Spleen (tissue), 7 donors: ENCODE results near the gene CPED1.

Experiments
- POLR2A ChIP-seq, 3 donors: fragments of 450-650 bp; IDR thresholded peaks; one replicate each; pipeline ENCODE4 v1.5.1; 2017; ENCODE audit warnings: antibody characterized with exemption in 3 of 3, mild to moderate bottlenecking in 1 of 3
- TF ChIP-seq, protein P1 (sequence below), 11 experiments: fragments of 200-600 bp in 7 of 11; fragments of 450-650 bp in 4 of 11; sonication (generic) in 4 of 11; IDR thresholded peaks in 8 of 11; conservative IDR thresholded peaks in 3 of 11; 1 replicate in 7 of 11; 2 replicates in 4 of 11; pipeline versions ENCODE4 v1.4.0 to v1.8.0; 2016 to 2021; ENCODE audit warnings: antibody characterized with exemption in 11 of 11, inconsistent platforms in 4 of 11, mild to moderate bottlenecking in 1 of 11
- donor health status: DM: no; HTN: no; CAD: no; lungs with moderate emphysema.
- donor health status: DM: no; HTN: no; CAD: no.
- donor health status: DM: no; HTN: no; CAD: no.

DNA sequence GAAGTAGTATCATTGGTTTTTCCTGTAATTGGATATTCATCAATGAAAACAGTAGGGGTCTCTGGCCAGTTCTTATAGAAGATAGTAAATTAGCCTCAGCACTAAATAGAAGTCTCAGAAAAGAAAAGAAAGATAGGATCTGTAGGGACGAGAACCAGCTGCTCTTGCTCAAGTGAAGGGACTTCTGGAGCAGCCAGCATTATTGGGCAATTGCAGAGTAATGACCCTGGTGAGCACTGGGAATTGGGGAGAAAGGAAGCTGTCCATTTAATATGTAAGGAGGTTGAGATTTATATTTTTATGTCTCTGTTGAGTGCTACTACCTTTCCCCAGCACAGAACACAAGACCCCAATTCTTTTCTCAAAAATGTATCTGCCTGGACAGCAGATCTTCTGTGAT lies 279.1 kb downstream of the CPED1 start:
- TF ChIP-seq, protein P1, sequence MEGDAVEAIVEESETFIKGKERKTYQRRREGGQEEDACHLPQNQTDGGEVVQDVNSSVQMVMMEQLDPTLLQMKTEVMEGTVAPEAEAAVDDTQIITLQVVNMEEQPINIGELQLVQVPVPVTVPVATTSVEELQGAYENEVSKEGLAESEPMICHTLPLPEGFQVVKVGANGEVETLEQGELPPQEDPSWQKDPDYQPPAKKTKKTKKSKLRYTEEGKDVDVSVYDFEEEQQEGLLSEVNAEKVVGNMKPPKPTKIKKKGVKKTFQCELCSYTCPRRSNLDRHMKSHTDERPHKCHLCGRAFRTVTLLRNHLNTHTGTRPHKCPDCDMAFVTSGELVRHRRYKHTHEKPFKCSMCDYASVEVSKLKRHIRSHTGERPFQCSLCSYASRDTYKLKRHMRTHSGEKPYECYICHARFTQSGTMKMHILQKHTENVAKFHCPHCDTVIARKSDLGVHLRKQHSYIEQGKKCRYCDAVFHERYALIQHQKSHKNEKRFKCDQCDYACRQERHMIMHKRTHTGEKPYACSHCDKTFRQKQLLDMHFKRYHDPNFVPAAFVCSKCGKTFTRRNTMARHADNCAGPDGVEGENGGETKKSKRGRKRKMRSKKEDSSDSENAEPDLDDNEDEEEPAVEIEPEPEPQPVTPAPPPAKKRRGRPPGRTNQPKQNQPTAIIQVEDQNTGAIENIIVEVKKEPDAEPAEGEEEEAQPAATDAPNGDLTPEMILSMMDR (IDR thresholded peaks at IDR 0.05 in 8 of 11, conservative IDR thresholded peaks at IDR 0.05 in 3 of 11) = no peak
- TF ChIP-seq POLR2A (IDR thresholded peaks at IDR 0.05) = no peak
